Loucy (cell line): Measurements from ENCODE around the gene GRIPAP1.

Source experiments
- EZH2phosphoT487 ChIP-seq: fragments of 200-600 bp; IDR thresholded peaks from 2 replicates; pipeline ENCODE4 v1.6.1; 2018; ENCODE audit warnings: antibody characterized with exemption, mild to moderate bottlenecking, moderate library complexity, borderline replicate concordance
- TF ChIP-seq, protein P1 (sequence below): fragments of 200-600 bp; sonication (generic); conservative IDR thresholded peaks from 2 replicates; pipeline ENCODE4 v1.5.1; 2014; ENCODE audit warnings: mild to moderate bottlenecking, antibody characterized with exemption, low read length

DNA sequence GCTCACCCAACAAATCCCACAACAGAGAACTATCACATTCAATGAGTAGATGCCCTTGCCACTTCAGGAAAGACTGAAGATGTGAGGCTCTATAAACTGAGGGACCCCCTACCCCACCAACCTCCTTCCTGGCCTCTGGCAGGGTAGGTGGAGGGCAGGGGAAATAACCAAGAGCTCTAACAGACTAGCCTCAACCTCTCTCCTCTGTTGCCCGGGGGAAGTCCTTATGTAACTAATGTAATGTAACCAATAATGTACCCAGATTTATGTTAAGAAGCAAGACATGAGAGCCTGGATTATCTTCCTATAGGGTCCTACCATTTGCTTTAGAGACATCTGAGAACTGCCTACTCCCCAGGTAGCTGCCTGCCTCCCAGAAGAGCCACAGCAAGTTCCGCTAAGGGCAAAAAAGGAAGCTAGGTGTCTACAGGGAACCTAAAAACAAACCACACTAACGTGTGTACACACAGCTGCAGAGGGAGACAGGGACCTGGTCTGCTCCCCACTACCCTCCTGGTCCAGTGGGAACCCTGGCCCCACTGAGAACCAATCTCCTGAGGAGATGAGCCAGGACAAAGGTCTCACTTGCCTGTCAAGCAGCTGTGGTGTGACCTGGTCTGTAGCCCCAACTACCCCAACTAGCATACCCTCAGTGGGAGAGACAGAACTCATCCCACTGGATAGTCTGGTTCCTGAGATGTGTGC lies 62.4 kb downstream of the GRIPAP1 start:
- TF ChIP-seq, protein P1, sequence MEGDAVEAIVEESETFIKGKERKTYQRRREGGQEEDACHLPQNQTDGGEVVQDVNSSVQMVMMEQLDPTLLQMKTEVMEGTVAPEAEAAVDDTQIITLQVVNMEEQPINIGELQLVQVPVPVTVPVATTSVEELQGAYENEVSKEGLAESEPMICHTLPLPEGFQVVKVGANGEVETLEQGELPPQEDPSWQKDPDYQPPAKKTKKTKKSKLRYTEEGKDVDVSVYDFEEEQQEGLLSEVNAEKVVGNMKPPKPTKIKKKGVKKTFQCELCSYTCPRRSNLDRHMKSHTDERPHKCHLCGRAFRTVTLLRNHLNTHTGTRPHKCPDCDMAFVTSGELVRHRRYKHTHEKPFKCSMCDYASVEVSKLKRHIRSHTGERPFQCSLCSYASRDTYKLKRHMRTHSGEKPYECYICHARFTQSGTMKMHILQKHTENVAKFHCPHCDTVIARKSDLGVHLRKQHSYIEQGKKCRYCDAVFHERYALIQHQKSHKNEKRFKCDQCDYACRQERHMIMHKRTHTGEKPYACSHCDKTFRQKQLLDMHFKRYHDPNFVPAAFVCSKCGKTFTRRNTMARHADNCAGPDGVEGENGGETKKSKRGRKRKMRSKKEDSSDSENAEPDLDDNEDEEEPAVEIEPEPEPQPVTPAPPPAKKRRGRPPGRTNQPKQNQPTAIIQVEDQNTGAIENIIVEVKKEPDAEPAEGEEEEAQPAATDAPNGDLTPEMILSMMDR = no peak
- TF ChIP-seq EZH2phosphoT487 = no peak
